ENCODE results near the gene OLA1. TPM values are rescaled to one million over a fixed set of nuclear protein-coding genes. Genes with fewer than 3 reads are reported as not detected.

OLA1 gene
- total and polyA plus RNA-seq, 2 of the 13 experiments (the other 11 are each of a cell fraction or from before 2014, with no cell fraction given) = 153 to 241 TPM

- no peak for TF ChIP-seq KIAA2018 (CRISPR knock-in tag; IDR thresholded peaks at IDR 0.05; ENCODE audit: borderline replicate concordance)
- TF ChIP-seq ZNF281 (CRISPR knock-in tag; IDR thresholded peaks at IDR 0.05; ENCODE audit: borderline replicate concordance) = no peak
- peak; percentile 82 for TF ChIP-seq RXRB (CRISPR knock-in tag; IDR thresholded peaks at IDR 0.05; ENCODE audit: borderline replicate concordance)
- peak; percentile 35; the same call in 1 of the 2 replicates for TF ChIP-seq ISL2 (CRISPR knock-in tag; IDR thresholded peaks at IDR 0.05)
- no peak for TF ChIP-seq ATF7-NPFF (CRISPR knock-in tag; IDR thresholded peaks at IDR 0.05; ENCODE audit: low read depth)
- no peak for TF ChIP-seq PATZ1 (CRISPR knock-in tag; IDR thresholded peaks at IDR 0.05)
- TF ChIP-seq FOXJ3 (CRISPR knock-in tag; IDR thresholded peaks at IDR 0.05; ENCODE audit: borderline replicate concordance) = 0 out of 2 replicates have a peak, but pooled peaks have one; percentile 25
- TF ChIP-seq HMG20A (CRISPR knock-in tag; IDR thresholded peaks at IDR 0.05; ENCODE audit: borderline replicate concordance) = peak; percentile 65; the same call in 1 of the 2 replicates
- peak; percentile 67; the same call in 1 of the 2 replicates for TF ChIP-seq GATAD2A (CRISPR knock-in tag; IDR thresholded peaks at IDR 0.05)
- peak; percentile 52; the same call in 1 of the 2 replicates for TF ChIP-seq NCOR1 (IDR thresholded peaks at IDR 0.05; ENCODE audit: borderline replicate concordance, low read length)
- peak; percentile 87 for TF ChIP-seq GFI1 (CRISPR knock-in tag; IDR thresholded peaks at IDR 0.05; ENCODE audit: borderline replicate concordance)
- peak; percentile 84 for TF ChIP-seq NR2F6 (IDR thresholded peaks at IDR 0.05)
- peak; percentile 78 for TF ChIP-seq NR2F6 (CRISPR knock-in tag; IDR thresholded peaks at IDR 0.05)
- no peak for TF ChIP-seq ERF (CRISPR knock-in tag; IDR thresholded peaks at IDR 0.05)
Observed at GRCh38 chr2:174174741-174175140, 73.6 kb downstream of the OLA1 start (continued).

Data from HepG2 (cell line).